Stimulated activated CD8-positive, alpha-beta memory T cell treated with anti-CD3 and anti-CD28 coated beads, Interleukin-15, amount 100 ng/mL, for 1 hour (primary cell): Measurements from ENCODE around the gene TDG.
A peak's percentile ranks its signal among the peaks of the same experiment; 100 is the strongest.

ENCODE experiments used
- DNase-seq: peaks from one replicate; pipeline ENCODE4 v3.0.0-alpha.2; 2020; ENCODE audit warnings: low read depth

The TDG gene

GRCh38 chr12:103965590-103966504 is at the start of gene TDG:
Gene TDG (plus strand): TSS chr12:103965872. CDS start chr12:103966038, 166 bp downstream.
- peak; percentile 93 for DNase-seq

GRCh38 chr12:103917873-103918272 is 47.8 kb upstream of the TDG start:
- DNase-seq: no peak

GRCh38 chr12:103924761-103925641 is 40.7 kb upstream of the TDG start:
- no peak for DNase-seq

GRCh38 chr12:103928682-103929045 is 37.0 kb upstream of the TDG start:
- no peak for DNase-seq

GRCh38 chr12:103929046-103929783 is 36.5 kb upstream of the TDG start:
- peak; percentile 68 for DNase-seq

- no peak for DNase-seq
These were observed 36.0 kb upstream of the TDG start for GRCh38 chr12:103929784-103930033.

- peak; percentile 99 for DNase-seq
These were observed 35.5 kb upstream of the TDG start, which contains the start of gene HSP90B1 for GRCh38 chr12:103930034-103930786. Gene HSP90B1 (plus strand): TSS chr12:103930410. CDS start chr12:103930516, 106 bp downstream.

- no peak for DNase-seq
These were observed 34.6 kb upstream of the TDG start for GRCh38 chr12:103930787-103931735.

- DNase-seq: no peak
These were observed 32.4 kb upstream of the TDG start for GRCh38 chr12:103933237-103933636.

- DNase-seq: no peak
These were observed 29.0 kb upstream of the TDG start for GRCh38 chr12:103936679-103937078.

GRCh38 chr12:103944964-103945363 is 20.7 kb upstream of the TDG start:
- no peak for DNase-seq

GRCh38 chr12:103947871-103948555 is 17.7 kb upstream of the TDG start:
- no peak for DNase-seq

- no peak for DNase-seq
These were observed 16.8 kb upstream of the TDG start for GRCh38 chr12:103948746-103949406.

- DNase-seq: no peak
These were observed 13.2 kb upstream of the TDG start for GRCh38 chr12:103952497-103952896.

GRCh38 chr12:103955811-103956508 is 9.7 kb upstream of the TDG start:
- DNase-seq: no peak

GRCh38 chr12:103956509-103957027 is 9.1 kb upstream of the TDG start:
- DNase-seq: no peak

GRCh38 chr12:103957865-103958388 is 7.7 kb upstream of the TDG start:
- DNase-seq: no peak

- DNase-seq: no peak
These were observed 7.1 kb upstream of the TDG start for GRCh38 chr12:103958621-103959020.
